ENCODE data around the gene SPC25.

DNA sequence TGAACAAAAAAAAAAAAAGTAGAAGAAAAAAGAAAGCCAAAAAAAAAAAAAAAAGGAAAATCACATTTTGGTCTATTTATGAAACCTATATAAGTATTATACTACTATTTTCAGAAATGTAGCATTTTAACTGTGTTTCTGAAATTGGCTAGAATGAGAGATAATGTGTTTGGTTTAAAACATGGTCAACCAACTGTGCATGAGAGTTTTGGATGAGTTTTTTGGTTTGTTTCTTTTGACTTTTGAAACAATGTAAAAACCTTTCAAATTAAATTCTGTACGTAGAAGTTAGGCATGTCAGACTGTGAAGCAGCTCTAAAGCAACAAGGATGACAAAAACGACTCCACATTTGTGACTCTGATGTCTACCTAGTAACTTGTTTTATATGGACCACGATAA lies 34.6 kb downstream of the SPC25 start:
- TF ChIP-seq CREB1 (CRISPR knock-in tag; IDR thresholded peaks at IDR 0.05; ENCODE audit: low read depth): no peak
- TF ChIP-seq, protein P1, sequence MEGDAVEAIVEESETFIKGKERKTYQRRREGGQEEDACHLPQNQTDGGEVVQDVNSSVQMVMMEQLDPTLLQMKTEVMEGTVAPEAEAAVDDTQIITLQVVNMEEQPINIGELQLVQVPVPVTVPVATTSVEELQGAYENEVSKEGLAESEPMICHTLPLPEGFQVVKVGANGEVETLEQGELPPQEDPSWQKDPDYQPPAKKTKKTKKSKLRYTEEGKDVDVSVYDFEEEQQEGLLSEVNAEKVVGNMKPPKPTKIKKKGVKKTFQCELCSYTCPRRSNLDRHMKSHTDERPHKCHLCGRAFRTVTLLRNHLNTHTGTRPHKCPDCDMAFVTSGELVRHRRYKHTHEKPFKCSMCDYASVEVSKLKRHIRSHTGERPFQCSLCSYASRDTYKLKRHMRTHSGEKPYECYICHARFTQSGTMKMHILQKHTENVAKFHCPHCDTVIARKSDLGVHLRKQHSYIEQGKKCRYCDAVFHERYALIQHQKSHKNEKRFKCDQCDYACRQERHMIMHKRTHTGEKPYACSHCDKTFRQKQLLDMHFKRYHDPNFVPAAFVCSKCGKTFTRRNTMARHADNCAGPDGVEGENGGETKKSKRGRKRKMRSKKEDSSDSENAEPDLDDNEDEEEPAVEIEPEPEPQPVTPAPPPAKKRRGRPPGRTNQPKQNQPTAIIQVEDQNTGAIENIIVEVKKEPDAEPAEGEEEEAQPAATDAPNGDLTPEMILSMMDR (conservative IDR thresholded peaks at IDR 0.05; ENCODE audit: low read depth in 2 of 2): no peak
- TF ChIP-seq POLR2AphosphoS5 (IDR thresholded peaks at IDR 0.05; ENCODE audit: low read depth): no peak
- TF ChIP-seq, protein P2, sequence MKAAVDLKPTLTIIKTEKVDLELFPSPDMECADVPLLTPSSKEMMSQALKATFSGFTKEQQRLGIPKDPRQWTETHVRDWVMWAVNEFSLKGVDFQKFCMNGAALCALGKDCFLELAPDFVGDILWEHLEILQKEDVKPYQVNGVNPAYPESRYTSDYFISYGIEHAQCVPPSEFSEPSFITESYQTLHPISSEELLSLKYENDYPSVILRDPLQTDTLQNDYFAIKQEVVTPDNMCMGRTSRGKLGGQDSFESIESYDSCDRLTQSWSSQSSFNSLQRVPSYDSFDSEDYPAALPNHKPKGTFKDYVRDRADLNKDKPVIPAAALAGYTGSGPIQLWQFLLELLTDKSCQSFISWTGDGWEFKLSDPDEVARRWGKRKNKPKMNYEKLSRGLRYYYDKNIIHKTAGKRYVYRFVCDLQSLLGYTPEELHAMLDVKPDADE (IDR thresholded peaks at IDR 0.05): no peak
- no peak for TF ChIP-seq EZH2 (IDR thresholded peaks at IDR 0.05; ENCODE audit: low read depth, unreplicated experiment)
- no peak for TF ChIP-seq EZH2phosphoT487 (IDR thresholded peaks at IDR 0.05; ENCODE audit: unreplicated experiment)
- TF ChIP-seq, protein P3, sequence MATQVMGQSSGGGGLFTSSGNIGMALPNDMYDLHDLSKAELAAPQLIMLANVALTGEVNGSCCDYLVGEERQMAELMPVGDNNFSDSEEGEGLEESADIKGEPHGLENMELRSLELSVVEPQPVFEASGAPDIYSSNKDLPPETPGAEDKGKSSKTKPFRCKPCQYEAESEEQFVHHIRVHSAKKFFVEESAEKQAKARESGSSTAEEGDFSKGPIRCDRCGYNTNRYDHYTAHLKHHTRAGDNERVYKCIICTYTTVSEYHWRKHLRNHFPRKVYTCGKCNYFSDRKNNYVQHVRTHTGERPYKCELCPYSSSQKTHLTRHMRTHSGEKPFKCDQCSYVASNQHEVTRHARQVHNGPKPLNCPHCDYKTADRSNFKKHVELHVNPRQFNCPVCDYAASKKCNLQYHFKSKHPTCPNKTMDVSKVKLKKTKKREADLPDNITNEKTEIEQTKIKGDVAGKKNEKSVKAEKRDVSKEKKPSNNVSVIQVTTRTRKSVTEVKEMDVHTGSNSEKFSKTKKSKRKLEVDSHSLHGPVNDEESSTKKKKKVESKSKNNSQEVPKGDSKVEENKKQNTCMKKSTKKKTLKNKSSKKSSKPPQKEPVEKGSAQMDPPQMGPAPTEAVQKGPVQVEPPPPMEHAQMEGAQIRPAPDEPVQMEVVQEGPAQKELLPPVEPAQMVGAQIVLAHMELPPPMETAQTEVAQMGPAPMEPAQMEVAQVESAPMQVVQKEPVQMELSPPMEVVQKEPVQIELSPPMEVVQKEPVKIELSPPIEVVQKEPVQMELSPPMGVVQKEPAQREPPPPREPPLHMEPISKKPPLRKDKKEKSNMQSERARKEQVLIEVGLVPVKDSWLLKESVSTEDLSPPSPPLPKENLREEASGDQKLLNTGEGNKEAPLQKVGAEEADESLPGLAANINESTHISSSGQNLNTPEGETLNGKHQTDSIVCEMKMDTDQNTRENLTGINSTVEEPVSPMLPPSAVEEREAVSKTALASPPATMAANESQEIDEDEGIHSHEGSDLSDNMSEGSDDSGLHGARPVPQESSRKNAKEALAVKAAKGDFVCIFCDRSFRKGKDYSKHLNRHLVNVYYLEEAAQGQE (IDR thresholded peaks at IDR 0.05; ENCODE audit: unreplicated experiment): no peak
- no peak for TF ChIP-seq ZNF114 (CRISPR knock-in tag; IDR thresholded peaks at IDR 0.05)
